Midbrain (tissue), 1 donor: ENCODE data around the gene SH2D3A.
"Not testable (repeated sequence)": the region's sequence is repeated elsewhere in the genome, so short reads cannot be mapped to it uniquely, and the experiment has no call there.

Experiments used
- DNase-seq: peaks from one replicate; lab custom pipeline; 2025; lab: John Stamatoyannopoulos, UW

SH2D3A gene

DNA sequence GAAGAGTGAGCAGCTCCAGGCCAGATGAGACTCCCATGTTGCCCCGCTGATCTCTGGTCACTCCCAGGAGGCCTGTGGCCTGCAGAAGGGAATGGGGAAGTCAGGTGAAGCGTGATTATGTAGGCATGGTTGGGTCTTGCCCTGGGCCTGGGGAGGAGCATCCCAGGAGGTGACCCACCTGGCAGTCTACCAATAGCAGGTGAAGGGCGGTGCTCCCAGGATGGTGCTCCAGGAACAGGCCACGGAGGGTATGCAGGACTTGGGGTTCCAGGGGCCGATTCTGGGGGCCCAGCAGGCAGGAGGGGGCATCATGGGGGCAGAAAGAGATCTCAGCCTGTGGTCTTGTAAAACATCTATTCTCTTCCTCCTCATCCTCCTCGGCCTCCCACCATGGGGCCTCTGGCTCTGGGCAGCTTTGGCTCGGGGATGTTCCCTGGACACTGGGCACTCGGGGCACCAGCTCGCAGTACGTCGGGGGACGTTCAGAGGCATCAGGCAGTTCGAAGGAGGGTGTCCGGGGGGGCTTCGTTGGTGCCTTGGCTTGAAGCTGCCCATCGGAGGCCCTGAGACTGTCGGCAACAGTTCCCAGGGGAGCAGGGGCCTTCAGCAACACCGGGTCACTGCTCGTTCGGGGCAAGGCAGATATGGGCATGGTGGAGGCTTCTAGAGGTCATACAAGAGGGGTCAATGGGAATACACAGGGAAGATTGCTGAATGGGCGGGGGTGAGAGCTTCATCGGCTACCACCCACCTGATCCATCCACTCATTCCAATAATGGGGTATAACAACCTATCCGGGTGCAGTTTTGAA is 12.4 kb downstream of the SH2D3A start:
- no peak for DNase-seq

DNA sequence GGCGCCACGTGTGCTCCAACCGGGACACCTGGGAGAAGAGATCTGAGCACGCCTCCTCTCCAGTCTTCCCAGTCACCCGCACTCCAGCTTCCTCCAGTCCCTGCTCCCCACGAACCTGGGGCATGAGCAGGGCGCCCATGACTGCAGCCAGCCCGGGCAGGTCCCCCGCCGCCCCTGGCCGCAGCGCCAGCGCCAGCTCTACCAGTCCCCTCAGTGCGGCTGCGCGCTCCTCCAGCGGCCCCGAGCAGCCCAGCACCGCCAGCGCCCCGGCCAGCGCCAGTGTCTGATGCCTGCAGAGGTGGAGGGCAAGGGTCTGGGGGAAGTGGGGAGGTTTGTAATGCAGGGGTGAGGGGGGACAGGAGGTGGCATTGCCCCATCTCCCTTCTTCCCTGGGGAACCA is 13.1 kb downstream of the SH2D3A start:
- no peak for DNase-seq

DNA sequence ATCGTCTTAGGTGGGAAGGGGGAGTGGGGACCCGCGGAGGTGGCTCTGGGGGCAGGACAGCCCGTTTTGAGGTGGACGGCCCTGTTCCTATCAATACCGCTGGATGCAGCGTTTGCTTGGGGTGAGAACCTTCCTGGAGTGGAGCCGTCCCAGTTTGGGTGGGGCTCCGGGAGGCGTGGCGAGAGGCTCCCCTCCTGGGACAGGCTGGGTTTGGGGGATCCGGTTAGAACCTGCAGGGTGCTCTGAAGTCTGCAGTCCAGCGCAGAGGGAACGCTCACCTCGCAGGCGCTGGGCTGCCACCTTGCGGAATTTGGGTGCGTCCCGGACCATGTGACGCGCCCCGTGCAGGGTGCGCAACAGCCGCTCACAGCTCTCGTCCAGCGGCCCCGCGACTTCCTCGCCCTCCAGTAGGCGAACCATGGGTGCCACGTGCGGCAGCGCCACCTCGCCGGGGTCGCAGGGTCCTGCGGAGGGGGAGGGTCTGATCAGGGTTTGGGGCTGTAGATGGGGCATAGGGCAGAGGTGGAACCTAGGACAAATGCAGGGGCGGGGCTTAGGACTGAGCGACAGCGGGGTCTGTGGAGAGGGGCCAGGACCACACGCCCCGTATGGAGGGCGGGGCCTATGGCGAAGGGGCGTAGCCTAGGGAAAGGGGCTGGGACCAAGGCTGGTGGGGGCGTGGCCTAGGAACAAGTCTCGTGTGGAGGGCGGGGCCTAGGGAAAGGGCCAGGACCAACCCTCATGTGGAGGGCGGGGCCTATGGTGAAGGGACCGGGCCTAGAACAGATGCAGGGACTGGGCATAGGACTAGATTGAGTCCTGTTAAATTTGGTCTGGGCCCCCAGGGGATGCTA is 13.8 kb downstream of the SH2D3A start:
- no peak for DNase-seq

DNA sequence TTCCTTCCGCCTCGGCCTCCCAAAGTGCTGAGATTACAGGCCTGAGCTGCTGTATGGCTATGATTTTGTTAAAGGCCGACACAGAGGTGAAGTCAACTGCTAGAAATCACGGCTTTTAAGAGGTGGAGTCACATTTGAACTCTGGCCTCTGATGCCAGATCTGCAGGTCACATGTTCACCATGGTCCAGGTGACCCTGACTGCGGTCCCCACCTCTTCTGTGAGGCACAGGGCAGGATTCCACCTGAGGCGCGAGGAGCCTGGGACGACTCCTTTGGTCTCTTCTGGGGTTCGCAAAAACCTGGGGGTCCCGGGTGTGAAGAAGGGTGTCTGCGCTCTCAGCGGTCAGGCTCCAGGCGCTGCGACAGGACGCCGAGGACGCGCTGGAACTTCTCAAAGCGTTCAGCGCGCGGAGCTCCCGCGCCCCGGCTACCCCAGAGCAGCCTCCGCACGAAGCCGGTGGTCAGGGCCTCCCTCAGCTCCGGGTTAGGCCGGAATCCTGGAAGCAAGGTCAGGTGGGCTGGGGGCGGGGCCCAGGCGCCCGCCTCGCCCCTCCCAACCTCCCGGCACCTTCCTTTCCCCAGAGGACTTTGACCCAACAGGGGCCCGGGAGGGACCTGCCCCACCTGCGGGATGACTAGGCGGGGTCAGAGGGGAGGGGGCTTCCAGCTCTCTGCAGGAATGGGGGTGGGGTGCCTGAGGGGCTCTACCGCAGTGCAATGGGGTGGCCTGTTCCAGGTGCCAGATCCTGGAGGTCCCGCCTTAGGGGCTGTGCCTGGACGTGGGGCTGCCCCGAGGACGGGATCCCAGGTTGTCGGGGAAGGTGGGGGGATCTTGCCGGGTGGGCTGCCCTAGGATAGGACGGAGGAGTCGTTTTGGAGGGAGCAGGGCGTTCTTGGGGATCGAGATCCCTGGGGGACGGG is 14.7 kb downstream of the SH2D3A start:
- no peak for DNase-seq

DNA sequence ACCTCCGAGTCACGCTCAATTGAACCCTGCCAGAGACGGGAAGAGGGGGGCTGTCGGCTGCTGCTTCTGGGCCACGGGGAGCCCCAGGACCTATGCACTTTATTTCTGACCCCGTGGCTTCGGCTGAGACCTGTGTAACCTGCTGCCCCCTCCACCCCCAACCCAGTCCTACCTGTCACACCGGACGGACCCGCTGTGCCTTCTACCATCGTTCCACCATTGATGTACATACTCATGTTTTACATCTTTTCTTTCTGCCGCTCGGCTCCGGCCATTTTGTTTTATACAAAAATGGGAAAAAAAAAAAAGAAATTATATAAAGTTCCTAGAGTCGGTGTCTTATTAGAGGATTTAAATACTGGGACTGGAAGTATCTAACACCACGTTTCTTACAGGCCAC is 16.0 kb downstream of the SH2D3A start:
- DNase-seq = no peak

DNA sequence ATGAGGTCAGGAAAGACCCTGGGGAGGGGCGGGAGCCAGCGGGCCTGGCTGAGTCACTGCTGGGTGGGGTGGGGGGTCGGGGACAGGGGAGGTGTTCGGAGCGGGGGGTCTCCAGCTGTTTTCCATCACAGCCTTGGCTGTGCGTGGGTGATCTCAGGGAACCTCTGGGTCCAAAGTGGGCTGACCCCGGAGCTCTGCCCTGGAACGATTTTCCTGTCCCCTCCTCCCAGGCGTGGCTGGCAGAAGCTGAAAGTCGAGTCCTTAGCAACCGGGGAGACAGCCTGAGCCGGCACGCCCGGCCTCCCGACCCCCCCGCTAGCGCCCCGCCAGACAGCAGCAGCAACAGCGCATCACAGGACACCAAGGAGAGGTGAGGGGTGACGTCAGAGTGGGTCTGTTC is 17.2 kb downstream of the SH2D3A start:
- DNase-seq = no peak

DNA sequence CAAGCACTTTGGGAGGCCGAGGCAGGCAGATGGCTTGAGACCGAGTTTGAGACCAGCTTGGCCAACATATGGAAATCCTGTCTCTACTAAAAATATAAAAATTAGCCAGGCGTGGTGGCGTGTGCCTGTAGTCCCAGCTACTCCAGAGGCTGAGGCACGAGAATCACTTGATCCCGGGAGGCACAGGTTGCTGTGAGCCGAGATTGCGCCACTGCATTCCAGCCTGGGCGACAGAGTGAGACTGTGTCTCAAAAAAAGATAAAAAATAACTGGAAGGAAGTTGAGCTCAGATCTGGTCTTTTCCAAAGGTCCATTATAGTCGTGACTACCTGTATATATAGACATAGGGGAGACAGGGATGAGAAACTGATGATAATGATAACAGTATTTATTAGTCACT is 18.7 kb downstream of the SH2D3A start:
- DNase-seq = not testable (repeated sequence)

DNA sequence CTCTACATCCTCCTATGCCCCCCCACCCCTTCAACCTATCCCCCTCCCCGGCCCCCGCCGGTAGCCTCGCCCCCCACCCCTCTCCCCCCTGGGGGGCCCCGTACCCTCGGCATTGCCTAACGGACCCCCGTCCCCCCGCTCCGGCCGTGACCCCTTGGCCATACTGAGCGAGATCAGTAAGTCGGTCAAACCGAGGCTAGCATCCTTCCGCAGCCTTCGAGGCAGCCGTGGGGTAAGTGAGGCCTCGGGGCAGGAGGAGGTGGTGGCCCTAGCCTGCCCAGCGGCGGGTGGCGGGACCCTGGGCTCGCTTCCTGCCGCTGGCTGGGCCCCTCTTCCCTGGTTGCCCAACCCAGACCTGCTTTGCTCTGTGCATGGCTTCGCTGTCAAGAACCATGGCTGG is 21.3 kb downstream of the SH2D3A start:
- no peak for DNase-seq

DNA sequence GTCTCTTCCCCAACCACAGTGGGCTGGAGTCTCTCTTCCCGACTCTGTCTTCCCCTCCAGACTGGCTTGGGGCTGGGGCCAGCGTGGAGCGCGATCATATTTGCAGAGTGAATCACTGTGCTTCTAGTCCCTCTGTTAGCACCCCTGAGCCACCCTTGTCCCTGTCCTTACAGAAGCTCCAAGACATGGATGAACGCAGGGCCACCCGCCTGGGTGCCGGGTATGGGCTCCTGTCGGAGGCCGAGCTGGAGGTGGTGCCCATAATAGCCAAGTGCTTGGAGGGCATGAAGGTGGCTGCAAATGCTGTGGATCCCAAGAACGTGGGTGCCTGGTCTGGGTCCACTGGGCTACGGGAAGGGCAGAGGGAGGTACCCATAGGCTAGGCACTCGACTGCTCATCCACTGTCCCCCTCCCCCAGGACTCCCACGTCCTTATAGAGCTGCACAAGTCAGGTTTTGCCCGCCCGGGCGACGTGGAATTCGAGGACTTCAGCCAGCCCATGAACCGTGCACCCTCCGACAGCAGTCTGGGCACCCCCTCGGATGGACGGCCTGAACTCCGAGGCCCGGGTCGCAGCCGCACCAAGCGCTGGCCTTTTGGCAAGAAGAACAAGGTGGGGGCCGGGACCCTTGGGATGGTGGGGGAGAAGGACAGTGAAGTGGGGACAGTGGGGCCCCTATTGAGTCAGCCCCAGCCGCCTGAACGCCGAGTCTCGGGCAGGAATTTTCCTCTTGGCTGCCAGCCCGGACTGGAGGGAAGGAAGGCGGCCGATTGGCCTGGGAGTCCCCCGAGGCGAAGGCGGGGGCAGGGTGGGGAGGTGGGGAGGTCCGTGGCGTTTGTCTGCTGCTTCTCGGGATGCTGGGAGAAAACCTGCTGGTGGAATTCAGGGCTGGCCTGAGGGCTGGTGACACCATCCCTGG is 22.6 kb downstream of the SH2D3A start:
- DNase-seq = peak; percentile 77

DNA sequence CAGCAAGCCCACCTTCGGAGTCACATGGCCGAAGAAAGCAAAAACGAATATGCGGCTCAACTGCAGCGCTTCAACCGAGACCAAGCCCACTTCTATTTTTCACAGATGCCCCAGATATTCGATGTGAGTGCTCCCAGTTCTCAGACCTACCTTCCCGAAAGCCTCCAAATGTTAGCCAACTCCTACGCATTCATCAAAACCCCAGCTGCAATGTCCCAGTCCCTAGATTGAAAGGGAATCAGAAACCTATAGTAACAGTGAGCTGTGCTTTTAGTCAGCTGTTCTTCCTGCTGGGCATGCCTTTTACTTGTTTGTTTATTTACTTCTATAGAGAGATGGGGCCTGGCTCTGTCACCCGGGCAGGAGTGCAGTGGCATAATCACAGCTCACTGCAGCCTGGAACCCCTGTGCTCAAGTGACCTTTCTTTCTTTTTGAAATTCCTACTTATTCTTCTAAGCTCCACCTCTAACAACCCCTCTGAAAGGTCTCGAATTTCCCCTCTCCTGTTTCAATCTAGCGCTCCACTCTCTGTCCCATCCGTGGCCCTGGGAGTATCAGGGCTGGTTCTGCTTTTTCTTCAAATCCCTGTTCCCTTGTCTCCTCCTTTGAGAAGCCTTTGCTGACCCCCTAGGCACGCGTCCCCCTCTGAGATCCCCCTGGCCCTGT is 23.4 kb downstream of the SH2D3A start:
- no peak for DNase-seq

DNA sequence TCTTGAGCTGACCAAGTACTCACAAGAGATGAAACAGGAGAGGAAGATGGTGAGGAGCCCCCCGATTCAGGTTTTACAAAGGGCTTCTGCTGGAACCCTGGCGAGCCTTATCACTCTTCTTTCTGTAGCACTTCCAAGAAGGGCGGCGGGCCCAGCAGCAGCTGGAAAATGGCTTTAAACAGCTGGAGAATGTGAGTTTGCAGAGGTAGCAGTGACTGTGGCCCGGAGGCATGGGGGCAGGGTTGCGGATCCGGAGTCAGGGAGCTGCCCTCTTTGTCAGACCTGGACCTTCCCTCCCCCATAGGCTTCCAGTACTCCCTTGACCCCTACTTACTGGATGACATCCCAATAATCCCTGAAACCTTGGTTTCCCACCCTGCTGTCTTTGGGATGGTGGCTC is 24.2 kb downstream of the SH2D3A start:
- DNase-seq = no peak

DNA sequence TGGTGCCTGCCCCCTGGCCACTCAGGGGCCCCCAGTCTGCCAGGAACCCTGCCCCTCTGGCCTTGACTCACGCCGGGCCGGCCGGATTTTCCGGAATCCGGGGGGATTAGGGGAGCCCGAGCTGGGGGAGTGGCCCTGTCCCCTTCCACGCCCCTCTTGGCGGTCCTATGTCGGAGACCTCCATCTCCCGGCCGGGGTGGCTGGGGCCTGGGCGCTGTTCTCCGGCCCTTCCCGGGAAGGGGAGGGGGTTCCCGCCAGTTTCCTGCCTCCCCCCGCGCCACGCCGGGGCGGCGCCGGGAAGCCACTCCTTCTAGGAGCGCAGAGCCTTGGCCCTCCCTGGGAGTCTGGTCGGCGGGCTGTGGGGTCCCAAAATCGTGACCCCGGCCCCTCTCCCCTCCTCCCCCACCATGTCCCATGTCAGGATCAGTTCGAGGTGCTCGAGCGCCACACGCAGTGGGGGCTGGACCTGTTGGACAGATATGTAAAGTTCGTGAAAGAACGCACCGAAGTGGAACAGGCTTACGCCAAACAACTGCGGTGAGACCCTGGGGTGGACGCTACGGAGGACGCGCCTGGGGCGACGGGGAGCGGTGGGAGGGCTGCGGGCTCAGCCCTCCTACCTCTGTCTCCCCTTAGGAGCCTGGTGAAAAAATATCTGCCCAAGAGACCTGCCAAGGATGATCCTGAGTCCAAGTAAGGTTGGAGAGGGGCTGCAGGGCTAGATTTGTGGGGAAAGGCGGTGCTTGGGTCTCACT is 26.5 kb downstream of the SH2D3A start:
- peak; percentile 1 for DNase-seq

DNA sequence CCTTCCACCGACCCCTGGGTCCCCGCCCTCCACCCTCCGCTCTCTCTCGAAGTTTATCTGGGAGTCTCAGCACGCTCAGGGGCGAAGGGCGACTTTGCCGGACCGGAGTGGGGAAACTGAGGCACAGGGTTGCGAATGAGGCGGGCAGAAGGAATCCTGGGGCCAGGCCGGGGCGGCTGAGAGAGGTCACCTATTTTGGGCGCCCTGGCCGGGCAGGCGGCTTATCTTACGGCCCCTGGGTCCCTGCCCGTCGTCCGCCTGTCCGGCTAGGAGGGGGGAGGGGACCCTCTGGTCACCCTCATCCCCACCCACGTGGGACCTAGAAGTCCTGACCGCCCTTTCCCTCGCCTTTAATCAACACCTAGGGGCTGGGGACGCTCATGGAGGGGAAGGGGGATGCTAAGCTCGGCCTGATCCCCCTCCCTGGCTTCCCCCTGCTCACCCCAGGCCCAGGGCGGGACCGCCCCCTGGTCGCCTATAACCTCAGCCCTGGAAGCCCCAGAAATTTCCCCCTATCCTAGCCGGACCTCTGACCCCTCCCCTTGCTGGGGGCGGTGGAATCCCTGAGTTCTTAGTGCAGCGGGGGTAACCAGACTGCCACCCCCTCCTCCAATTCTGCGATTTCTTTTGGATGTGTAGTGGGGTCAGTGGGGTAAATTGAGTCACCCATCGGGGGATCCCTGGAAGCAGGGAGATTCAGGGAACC is 27.2 kb downstream of the SH2D3A start:
- no peak for DNase-seq

DNA sequence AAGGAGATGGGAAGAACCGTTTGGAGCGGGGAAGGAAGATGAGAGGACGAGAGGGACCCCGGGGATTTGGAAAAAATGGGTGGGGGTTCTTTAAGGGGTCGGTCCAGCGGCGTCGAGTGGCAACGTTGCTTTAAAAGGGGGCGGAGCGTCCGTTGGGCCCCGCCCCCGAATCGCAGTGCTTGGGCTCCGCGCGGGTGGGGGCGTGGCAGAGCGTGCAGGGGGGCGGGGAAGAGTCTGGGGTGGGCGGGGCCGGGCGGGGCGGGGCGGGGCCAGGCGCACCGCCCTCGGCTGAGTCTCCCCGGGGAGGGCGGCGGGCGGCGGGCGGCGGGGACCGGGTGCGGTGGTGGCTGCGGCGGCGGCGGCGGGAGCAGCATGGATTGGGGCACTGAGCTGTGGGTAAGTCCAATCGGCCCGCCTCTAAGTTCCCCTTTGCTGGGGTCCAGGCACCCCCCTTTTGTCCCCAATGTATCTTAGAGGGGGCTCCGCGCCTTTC is 27.8 kb downstream of the SH2D3A start, which contains the start of gene TRIP10:
TSS of gene TRIP10 (plus strand) at position 291 of the 493 bp plus-strand sequence. CDS start at position 373, 82 bp downstream.
- DNase-seq = peak; percentile 87

DNA sequence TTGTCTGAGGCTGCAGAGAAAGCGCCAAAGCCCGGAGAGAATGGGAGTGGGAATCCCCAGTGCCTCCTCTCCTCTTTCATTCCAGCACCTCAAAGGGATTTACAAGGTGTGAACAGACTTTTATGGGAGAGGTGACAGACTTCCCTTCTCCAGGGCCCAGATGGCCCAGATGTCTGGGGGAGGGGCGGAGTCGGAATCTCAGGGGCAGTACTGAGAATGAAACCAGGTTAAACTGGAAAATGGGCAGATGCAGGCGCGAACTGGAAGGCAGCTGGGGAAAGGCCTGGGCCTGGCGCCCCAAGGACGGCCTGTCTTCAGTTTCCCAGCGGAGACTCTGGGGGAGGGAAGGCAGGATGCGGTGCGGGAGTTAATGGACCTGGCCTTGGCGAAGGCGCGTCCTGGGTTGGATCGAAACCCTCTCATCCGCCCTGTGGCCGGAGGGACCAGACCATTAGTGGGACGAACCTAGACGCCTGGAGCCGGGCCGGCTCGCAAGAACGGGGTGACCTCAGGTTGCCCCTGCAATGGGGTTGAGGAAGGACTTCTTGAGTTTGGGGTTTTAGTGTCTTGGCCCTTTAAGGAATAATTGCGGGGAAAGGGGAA is 28.3 kb downstream of the SH2D3A start:
- DNase-seq = peak; percentile 48

DNA sequence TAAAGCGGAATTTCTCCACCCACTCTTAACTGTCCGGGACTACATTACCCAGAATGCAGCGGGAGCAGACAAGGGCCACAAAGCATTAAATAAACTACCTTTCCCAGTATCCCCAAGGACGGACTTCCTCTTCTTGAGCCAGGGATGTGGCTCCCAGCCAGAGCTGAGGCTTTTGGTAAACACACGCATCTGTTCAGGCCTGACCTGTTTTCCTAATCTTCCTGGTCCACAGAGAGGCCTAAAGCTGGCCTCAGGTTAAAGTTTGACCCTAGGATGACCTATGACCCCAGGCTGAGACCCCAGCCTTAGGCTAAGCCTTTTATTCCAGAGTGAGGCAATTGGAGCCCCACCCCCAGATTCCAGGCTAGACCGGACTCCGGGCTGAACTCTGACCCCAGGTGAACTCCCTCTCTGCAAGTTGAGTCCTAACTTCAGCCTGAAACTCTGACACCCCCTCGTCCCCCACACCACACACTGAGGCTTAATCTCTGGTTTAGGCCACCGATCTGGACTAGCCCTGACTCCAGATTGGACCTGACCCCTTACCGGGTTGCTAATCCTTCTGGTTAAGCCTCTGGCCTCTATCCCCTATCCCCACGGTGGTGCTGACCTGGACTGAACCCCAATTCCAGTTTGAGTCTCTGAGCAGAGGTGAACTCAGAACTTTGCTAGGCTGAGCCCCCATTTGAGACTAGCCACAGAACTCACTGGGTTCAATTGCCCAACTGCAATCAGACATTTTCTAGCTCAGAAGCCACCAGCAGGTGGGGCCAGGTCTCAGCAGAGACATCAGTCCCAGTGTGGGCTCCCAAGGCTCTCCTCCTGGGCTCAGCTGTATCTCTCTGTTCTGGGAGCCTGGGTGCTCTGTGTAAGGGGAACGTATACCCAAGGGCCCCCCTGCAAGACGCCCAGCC is 29.1 kb downstream of the SH2D3A start:
- DNase-seq = peak; percentile 75

DNA sequence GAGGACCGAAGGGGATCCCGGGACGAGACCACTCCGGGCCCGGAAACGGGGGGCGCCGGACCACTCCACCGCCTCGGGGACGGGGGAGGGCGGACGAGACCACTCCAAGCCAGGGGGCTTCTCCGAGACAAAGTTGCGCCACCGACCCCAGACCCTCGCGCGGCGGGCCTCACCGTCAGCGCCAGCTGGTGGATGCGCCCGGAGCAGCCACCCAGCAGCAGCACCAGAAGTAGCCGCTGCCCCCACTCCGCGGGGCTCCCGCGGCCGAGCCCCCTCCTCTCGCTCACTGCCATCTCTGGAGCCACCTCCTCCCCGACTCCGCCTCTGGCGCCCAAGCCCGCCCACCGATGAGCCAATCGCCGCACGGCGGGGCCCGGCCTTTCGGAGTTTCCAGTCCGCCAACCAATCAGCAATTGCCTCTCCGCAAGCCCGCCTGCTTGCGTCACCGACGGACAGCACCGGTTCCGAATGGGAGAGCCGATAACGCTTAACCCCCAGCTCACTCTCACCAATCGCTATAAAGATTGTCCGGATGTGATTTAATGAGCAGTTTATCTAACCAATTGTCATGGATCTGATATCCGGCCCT is 29.9 kb downstream of the SH2D3A start, which contains the start of gene GPR108:
TSS of gene GPR108 (minus strand) at position 297 of the 589 bp plus-strand sequence. CDS start at position 293, 4 bp downstream.
- peak; percentile 100 for DNase-seq
